Testis (tissue), 2 donors: ENCODE results near the gene ZFAND2B.

Experiments
- POLR2A ChIP-seq: fragments of 450-650 bp; IDR thresholded peaks from one replicate; pipeline ENCODE4 v1.6.1; 2017; ENCODE audit warnings: antibody characterized with exemption, mild to moderate bottlenecking, moderate library complexity
- TF ChIP-seq, protein P1 (sequence below), 3 experiments: fragments of 450-650 bp in 2 of 3; fragments of 200-600 bp in 1 of 3; sonication (generic) in 1 of 3; IDR thresholded peaks; one replicate each; pipeline ENCODE4 v1.5.1; 2016 to 2019; ENCODE audit warnings: antibody characterized with exemption in 3 of 3, mild to moderate bottlenecking in 2 of 3, moderate library complexity in 1 of 3

DNA sequence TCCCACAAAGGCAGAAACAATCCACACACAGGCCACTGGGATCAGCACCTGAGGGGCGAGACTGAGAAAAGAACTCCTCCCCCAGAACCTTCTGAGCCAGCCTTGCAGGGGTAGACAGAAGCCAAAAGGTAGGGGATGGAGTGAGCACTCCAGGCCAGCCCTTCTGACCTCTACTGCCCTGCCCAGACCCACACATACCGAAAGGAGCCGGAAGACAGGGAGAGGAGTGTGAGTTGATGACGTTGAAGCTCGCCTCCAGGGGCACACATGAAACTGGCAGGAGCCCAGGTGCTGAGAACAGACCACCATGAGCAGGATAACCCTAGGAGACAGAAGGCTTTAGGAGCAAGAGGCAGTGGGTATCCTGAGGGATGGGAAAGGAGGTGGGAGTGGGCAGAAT is 38.6 kb upstream of the ZFAND2B start:
- TF ChIP-seq, protein P1, sequence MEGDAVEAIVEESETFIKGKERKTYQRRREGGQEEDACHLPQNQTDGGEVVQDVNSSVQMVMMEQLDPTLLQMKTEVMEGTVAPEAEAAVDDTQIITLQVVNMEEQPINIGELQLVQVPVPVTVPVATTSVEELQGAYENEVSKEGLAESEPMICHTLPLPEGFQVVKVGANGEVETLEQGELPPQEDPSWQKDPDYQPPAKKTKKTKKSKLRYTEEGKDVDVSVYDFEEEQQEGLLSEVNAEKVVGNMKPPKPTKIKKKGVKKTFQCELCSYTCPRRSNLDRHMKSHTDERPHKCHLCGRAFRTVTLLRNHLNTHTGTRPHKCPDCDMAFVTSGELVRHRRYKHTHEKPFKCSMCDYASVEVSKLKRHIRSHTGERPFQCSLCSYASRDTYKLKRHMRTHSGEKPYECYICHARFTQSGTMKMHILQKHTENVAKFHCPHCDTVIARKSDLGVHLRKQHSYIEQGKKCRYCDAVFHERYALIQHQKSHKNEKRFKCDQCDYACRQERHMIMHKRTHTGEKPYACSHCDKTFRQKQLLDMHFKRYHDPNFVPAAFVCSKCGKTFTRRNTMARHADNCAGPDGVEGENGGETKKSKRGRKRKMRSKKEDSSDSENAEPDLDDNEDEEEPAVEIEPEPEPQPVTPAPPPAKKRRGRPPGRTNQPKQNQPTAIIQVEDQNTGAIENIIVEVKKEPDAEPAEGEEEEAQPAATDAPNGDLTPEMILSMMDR (IDR thresholded peaks at IDR 0.05) = no peak
- TF ChIP-seq POLR2A = no peak
